ENCODE results near the gene PARVG.

- TF ChIP-seq CTCF (IDR thresholded peaks at IDR 0.05; ENCODE audit: insufficient read depth, low read length, poor library complexity, severe bottlenecking) (no peak), EZH2phosphoT487 (conservative IDR thresholded peaks at IDR 0.05; ENCODE audit: low read length) (no peak)
Observed at GRCh38 chr22:44131989-44132685, 48.6 kb upstream of the PARVG start.

Measured in SU-DHL-6 (cell line).